Left renal cortex interstitium (tissue), 4 donors: Measurements from ENCODE around the gene NIN. TPM values are rescaled to one million over a fixed set of nuclear protein-coding genes. Genes with fewer than 3 reads are reported as not detected.

Source experiments
- DNase-seq, 4 donors: peaks; one replicate each; pipeline ENCODE4 v3.0.0-alpha.2; 2013; ENCODE audit warnings: low read depth in 4 of 4, low spot score in 2 of 4, missing footprints in 1 of 4
- polyA plus RNA-seq, 4 donors: library from polyadenylated mRNA; unstranded; fragments of 120-200 nt; gene quantifications; one replicate each; pipeline ENCODE4 v1.2.1, GENCODE V29; 2013; ENCODE audit not compliant: insufficient read length in 4 of 4

Gene NIN
- polyA plus RNA-seq, 4 donors, result 27.3 to 39.7 (median 33.6) TPM

- no peak for DNase-seq
Observed at GRCh38 chr14:50670866-50671256, 160.1 kb downstream of the NIN start.

GRCh38 chr14:50670196-50670865 is 160.6 kb downstream of the NIN start:
- DNase-seq, result no peak

Other genes with a start within 250 kb of the NIN start
- 10 to 100 TPM; 34.7 to 44.6 (median 39.7) TPM for gene SAV1, start 162.9 kb downstream of the NIN start, polyA plus RNA-seq
- 1 to 10 TPM in 1 of 4 donors, under 1 TPM in 3; 0.35 to 1.2 (median 0.73) TPM for gene ABHD12B, start 40.9 kb upstream of the NIN start, polyA plus RNA-seq
- 10 to 100 TPM; 16.3 to 23.0 (median 19.3) TPM for gene PYGL, start 113.3 kb upstream of the NIN start, polyA plus RNA-seq